Vagina (tissue), 2 donors: ENCODE results near the gene IMMP2L. TPM values are rescaled to one million over a fixed set of nuclear protein-coding genes. Genes with fewer than 3 reads are reported as not detected.

Experiments
- DNase-seq, 2 donors: peaks; one replicate each; pipeline ENCODE4 v3.0.0-alpha.2; 2017; ENCODE audit errors: extremely low spot score in 2 of 2
- H3K27ac ChIP-seq: fragments of 200-600 bp; sonication (generic); one replicate; pipeline ENCODE4 v1.5.1; 2019
- H3K27me3 ChIP-seq: fragments of 200-600 bp; sonication (generic); one replicate; pipeline ENCODE4 v1.5.1; 2019
- H3K36me3 ChIP-seq, 2 donors: fragments of 200-600 bp; sonication (generic); one replicate each; pipeline ENCODE4 v1.5.1; 2017 to 2019
- H3K4me1 ChIP-seq: fragments of 200-600 bp; sonication (generic); one replicate; pipeline ENCODE4 v1.5.1; 2019
- H3K4me3 ChIP-seq, 2 donors: fragments of 200-600 bp; sonication (generic); 1 replicate in 1 of 2; 2 replicates in 1 of 2; pipeline ENCODE4 v1.5.1; 2016 to 2019
- H3K9me3 ChIP-seq: fragments of 200-600 bp; sonication (generic); one replicate; pipeline ENCODE4 v1.5.1; 2019
- POLR2A ChIP-seq, 2 donors: fragments of 450-650 bp; IDR thresholded peaks; one replicate each; pipeline ENCODE4 v1.6.1; 2017; ENCODE audit warnings: antibody characterized with exemption in 2 of 2, mild to moderate bottlenecking in 2 of 2, moderate library complexity in 2 of 2
- POLR2AphosphoS5 ChIP-seq, 2 donors: sonication (generic); formaldehyde crosslinking; IDR thresholded peaks; one replicate each; pipeline ENCODE4 v1.9.0; 2017; ENCODE audit warnings: antibody characterized with exemption in 2 of 2, mild to moderate bottlenecking in 2 of 2, low read depth in 1 of 2; ENCODE audit not compliant: insufficient read depth in 1 of 2
- intact Hi-C: fragments of 100-400 bp; cut with DNase I; formaldehyde crosslinking; loops from one replicate; pipeline ENCODE4 v1.15.1; 2023
- total RNA-seq: library from RNA; depleted of rRNA; stranded (reverse); fragments of >200 nt; gene quantifications from one replicate; pipeline ENCODE4 v1.2.3, GENCODE V29; 2016
- TF ChIP-seq, protein P1 (sequence below), 3 experiments: fragments of 450-650 bp in 2 of 3; fragments of 200-600 bp in 1 of 3; sonication (generic) in 1 of 3; IDR thresholded peaks; one replicate each; pipeline ENCODE4 v1.5.1; 2017 to 2019; ENCODE audit warnings: antibody characterized with exemption in 3 of 3, mild to moderate bottlenecking in 2 of 3, moderate library complexity in 2 of 3

Gene IMMP2L
- total RNA-seq, 1 donor from 2014 or later: 13.3 TPM

DNA sequence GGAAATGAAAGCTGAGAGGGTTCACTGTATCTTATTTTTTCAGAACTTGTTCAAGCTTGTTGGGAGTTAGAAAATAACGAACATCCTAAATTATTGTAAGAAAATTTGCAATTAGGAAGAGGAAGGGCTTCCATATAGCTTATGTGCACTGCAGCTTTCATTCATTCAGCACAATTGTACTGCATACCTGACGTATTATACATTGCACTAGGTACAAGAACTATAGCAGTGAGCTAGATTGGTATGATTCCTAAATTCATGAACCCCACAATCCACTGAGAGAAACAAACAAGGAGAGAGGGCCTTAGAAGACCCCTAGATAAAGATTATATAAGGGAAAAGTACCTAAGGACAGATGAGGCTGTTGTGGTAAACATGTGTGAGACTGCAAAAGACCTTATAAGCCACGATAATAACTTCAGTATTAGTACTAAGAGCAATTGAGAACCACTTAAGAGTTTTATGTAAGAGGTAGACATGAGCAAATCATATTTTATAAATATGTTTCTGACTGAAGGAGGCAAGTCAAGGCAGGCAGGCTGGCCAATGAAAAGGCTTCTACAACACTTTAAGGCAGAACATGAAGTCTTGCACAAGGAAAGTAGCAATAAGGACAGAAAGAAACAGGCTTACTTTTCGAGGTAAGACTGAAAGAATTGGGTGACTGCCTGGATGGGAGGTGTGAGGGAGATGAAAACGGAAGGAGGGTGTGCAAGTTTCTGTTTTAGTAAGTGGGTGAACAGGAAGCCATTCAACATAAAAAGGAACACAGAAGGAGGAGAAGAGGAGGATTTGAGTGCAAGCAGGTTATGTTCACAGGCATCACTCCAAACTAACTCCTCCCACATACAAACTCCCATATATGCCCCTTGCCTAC is 549.3 kb downstream of the IMMP2L start:
- Histone ChIP-seq H3K27ac (no peak overlapping the region), H3K4me1 (peaks cover 6% of the 10 kb centered on the region), H3K4me3 (no peak overlapping the region), H3K36me3 (no peaks in the 10 kb centered on the region), H3K27me3 (no peaks in the 10 kb centered on the region), H3K9me3 (no peaks in the 10 kb centered on the region)
- no peak for TF ChIP-seq POLR2A (IDR thresholded peaks at IDR 0.05)
- TF ChIP-seq POLR2AphosphoS5 (IDR thresholded peaks at IDR 0.05; ENCODE audit: insufficient read depth in 1 of 2, low read depth in 1 of 2): peak in 1 of 2 donors; percentile 45
- TF ChIP-seq, protein P1, sequence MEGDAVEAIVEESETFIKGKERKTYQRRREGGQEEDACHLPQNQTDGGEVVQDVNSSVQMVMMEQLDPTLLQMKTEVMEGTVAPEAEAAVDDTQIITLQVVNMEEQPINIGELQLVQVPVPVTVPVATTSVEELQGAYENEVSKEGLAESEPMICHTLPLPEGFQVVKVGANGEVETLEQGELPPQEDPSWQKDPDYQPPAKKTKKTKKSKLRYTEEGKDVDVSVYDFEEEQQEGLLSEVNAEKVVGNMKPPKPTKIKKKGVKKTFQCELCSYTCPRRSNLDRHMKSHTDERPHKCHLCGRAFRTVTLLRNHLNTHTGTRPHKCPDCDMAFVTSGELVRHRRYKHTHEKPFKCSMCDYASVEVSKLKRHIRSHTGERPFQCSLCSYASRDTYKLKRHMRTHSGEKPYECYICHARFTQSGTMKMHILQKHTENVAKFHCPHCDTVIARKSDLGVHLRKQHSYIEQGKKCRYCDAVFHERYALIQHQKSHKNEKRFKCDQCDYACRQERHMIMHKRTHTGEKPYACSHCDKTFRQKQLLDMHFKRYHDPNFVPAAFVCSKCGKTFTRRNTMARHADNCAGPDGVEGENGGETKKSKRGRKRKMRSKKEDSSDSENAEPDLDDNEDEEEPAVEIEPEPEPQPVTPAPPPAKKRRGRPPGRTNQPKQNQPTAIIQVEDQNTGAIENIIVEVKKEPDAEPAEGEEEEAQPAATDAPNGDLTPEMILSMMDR (IDR thresholded peaks at IDR 0.05): no peak
- DNase-seq: no peak
- intact Hi-C loops: no loop called here

DNA sequence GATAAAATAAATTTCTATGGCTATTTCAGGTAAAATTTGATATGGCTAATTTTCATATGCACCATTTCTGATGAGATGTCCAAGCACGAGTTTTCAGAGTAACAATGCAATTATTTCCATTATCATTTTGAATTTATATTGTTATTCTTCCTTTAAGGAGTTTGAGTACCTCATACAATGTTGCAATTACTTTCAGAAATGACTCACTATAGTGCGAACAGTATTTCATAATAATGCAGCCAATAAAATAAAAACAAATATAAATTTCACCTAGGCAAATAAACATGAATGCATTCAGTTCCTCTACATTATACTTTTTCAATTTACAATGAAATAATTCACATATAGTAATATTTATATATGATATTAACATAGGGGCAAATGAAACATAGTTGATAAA is 550.1 kb downstream of the IMMP2L start:
- DNase-seq: no peak
- no peak for TF ChIP-seq POLR2AphosphoS5 (IDR thresholded peaks at IDR 0.05; ENCODE audit: insufficient read depth in 1 of 2, low read depth in 1 of 2)
- TF ChIP-seq POLR2A (IDR thresholded peaks at IDR 0.05): no peak
- TF ChIP-seq, protein P1 (IDR thresholded peaks at IDR 0.05): no peak
- no peak overlapping the region for H3K4me3 ChIP-seq
- no peaks in the 10 kb centered on the region for H3K36me3 ChIP-seq
- intact Hi-C loops: no loop called here
- peaks cover 6% of the 10 kb centered on the region for H3K4me1 ChIP-seq
- no peak overlapping the region for H3K27ac ChIP-seq
- no peaks in the 10 kb centered on the region for H3K27me3 ChIP-seq
- H3K9me3 ChIP-seq: no peaks in the 10 kb centered on the region

DNA sequence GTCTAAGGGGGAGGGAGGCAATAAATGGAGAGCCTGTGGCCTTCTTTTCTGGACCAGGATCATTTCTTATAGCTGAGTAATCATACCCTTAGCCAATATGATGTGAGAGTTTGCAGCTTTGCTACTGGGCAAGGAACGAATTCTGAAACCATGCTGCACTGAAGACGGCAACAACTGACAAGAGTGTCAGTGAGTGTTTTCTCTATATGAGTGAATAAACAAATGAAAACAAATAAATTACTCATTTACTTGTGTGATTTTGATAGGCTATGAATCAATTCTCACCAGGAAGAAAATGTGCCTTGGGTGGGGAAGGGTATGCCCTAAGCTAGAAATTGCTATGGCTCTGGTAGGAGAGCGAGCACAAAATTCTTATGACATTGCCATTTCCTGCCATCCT is 550.8 kb downstream of the IMMP2L start:
- no peaks in the 10 kb centered on the region for H3K36me3 ChIP-seq
- H3K9me3 ChIP-seq: no peaks in the 10 kb centered on the region
- H3K27ac ChIP-seq: no peak overlapping the region
- TF ChIP-seq POLR2A (IDR thresholded peaks at IDR 0.05) (no peak), POLR2AphosphoS5 (IDR thresholded peaks at IDR 0.05; ENCODE audit: insufficient read depth in 1 of 2, low read depth in 1 of 2) (no peak)
- TF ChIP-seq, protein P1 (IDR thresholded peaks at IDR 0.05): no peak
- H3K4me1 ChIP-seq: peaks cover 6% of the 10 kb centered on the region
- H3K27me3 ChIP-seq: no peaks in the 10 kb centered on the region
- H3K4me3 ChIP-seq: no peak overlapping the region
- DNase-seq: no peak
- intact Hi-C loops: no loop called here

GRCh38 chr7:111010798-111011197 is 551.5 kb downstream of the IMMP2L start:
- no peaks in the 10 kb centered on the region for H3K27me3 ChIP-seq
- DNase-seq: no peak
- no peak overlapping the region for H3K4me3 ChIP-seq
- H3K36me3 ChIP-seq: no peaks in the 10 kb centered on the region
- TF ChIP-seq POLR2AphosphoS5 (IDR thresholded peaks at IDR 0.05; ENCODE audit: insufficient read depth in 1 of 2, low read depth in 1 of 2): no peak
- TF ChIP-seq, protein P1 (IDR thresholded peaks at IDR 0.05): no peak
- TF ChIP-seq POLR2A (IDR thresholded peaks at IDR 0.05): no peak
- peaks cover 6% of the 10 kb centered on the region for H3K4me1 ChIP-seq
- intact Hi-C loops: no loop called here
- no peak overlapping the region for H3K27ac ChIP-seq
- no peaks in the 10 kb centered on the region for H3K9me3 ChIP-seq

DNA sequence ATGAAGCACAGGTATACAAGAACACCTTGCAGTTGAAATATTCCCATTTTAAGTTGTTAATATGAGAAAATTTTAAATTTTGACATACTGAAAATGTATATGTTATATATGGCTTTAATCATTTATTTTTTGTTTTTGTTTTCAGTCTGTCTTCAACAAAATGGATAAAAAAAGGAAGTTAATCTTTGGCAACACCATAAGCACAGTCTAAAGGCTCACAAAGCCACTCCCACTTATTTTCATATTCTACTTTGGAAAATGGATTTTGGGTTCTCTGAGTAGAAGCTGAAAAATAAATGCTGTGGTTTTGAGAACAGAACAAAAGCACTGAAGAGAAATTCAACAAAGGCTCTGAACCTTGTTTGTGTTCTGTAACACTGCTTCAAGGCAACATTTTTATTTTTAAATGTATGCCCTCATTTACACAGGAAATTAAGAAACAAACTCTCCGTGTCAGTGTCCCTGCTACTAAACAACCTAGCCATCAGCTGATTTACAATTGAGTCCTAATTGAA is 552.7 kb downstream of the IMMP2L start:
- intact Hi-C loops: no loop called here

More for the DNA sequence above, 552.7 kb downstream of the IMMP2L start:
- H3K4me3 ChIP-seq: no peak overlapping the region
- no peak for DNase-seq
- H3K9me3 ChIP-seq: no peaks in the 10 kb centered on the region
- peaks cover 6% of the 10 kb centered on the region for H3K4me1 ChIP-seq
- H3K36me3 ChIP-seq: no peaks in the 10 kb centered on the region
- H3K27me3 ChIP-seq: no peaks in the 10 kb centered on the region
- H3K27ac ChIP-seq: no peak overlapping the region
- no peak for TF ChIP-seq POLR2A (IDR thresholded peaks at IDR 0.05)
- TF ChIP-seq, protein P1 (IDR thresholded peaks at IDR 0.05): no peak
